SKM-1 (cell line): ENCODE measurements around the gene SCNN1A.

ENCODE experiments used
- DNase-seq: peaks from one replicate; lab custom pipeline; 2025; ENCODE audit not compliant: unreplicated experiment; lab: John Stamatoyannopoulos, UW

The SCNN1A gene

GRCh38 chr12:6321905-6322304, 53.5 kb downstream of the SCNN1A start:
- DNase-seq, result no peak

GRCh38 chr12:6319446-6319845, 55.9 kb downstream of the SCNN1A start:
- no peak for DNase-seq

- no peak for DNase-seq
Measured at GRCh38 chr12:6318440-6318879, 56.9 kb downstream of the SCNN1A start.

- DNase-seq, result no peak
Measured at GRCh38 chr12:6317693-6318439, 57.5 kb downstream of the SCNN1A start.

- no peak for DNase-seq
Measured at GRCh38 chr12:6316921-6317692, 58.3 kb downstream of the SCNN1A start.

- no peak for DNase-seq
Measured at GRCh38 chr12:6315704-6316597, 59.4 kb downstream of the SCNN1A start.

- no peak for DNase-seq
Measured at GRCh38 chr12:6315184-6315583, 60.2 kb downstream of the SCNN1A start.

GRCh38 chr12:6314776-6315175, 60.6 kb downstream of the SCNN1A start:
- DNase-seq, result no peak

GRCh38 chr12:6313326-6313940, 61.9 kb downstream of the SCNN1A start:
- no peak for DNase-seq

GRCh38 chr12:6312529-6313325, 62.6 kb downstream of the SCNN1A start:
- no peak for DNase-seq

- DNase-seq, result no peak
Measured at GRCh38 chr12:6311822-6312528, 63.4 kb downstream of the SCNN1A start.

- no peak for DNase-seq
Measured at GRCh38 chr12:6310771-6311610, 64.4 kb downstream of the SCNN1A start.

GRCh38 chr12:6307529-6307928, 67.8 kb downstream of the SCNN1A start:
- DNase-seq, result peak; percentile 58

- DNase-seq, result no peak
Measured at GRCh38 chr12:6306599-6307220, 68.7 kb downstream of the SCNN1A start.

GRCh38 chr12:6306151-6306550, 69.2 kb downstream of the SCNN1A start:
- no peak for DNase-seq

GRCh38 chr12:6303071-6303470, 72.3 kb downstream of the SCNN1A start:
- no peak for DNase-seq

- no peak for DNase-seq
Measured at GRCh38 chr12:6302621-6303020, 72.7 kb downstream of the SCNN1A start.

GRCh38 chr12:6301721-6302120, 73.6 kb downstream of the SCNN1A start:
- no peak for DNase-seq
